SK-N-SH treated with all-trans-retinoic acid at 6 μM for 48 hours (cell line): ENCODE measurements around the gene SHCBP1L.

Source experiments
- ATAC-seq: fragments of 200-7000 bp; cut with Tn5 transposase; 3 replicates; pipeline ENCODE4 v1.9.1; 2020; ENCODE audit warnings: mild to moderate bottlenecking, moderate library complexity
- ARNTL ChIP-seq: fragments of 450-650 bp; formaldehyde crosslinking; IDR thresholded peaks from 2 replicates; pipeline ENCODE4 v1.5.0; 2020; ENCODE audit warnings: low read depth, mild to moderate bottlenecking, moderate library complexity, borderline replicate concordance
- BACH2 ChIP-seq: fragments of 250-450 bp; sonication (Bioruptor Pico); IDR thresholded peaks from 2 replicates; pipeline ENCODE4 v1.9.0; 2021; ENCODE audit warnings: mild to moderate bottlenecking, borderline replicate concordance
- CREB5 ChIP-seq: fragments of 250-450 bp; sonication (Bioruptor Pico); IDR thresholded peaks from 2 replicates; pipeline ENCODE4 v1.5.1; 2020; ENCODE audit warnings: low read depth, mild to moderate bottlenecking, moderate library complexity
- CSDC2 ChIP-seq: fragments of 250-450 bp; sonication (Bioruptor Pico); IDR thresholded peaks from 2 replicates; pipeline ENCODE4 v1.5.0; 2020; ENCODE audit warnings: mild to moderate bottlenecking, moderate library complexity
- CSRNP3 ChIP-seq: fragments of 250-450 bp; sonication (Bioruptor Pico); IDR thresholded peaks from 2 replicates; pipeline ENCODE4 v1.5.1; 2021; ENCODE audit warnings: mild to moderate bottlenecking, moderate library complexity
- ESRRG ChIP-seq: fragments of 250-450 bp; sonication (Bioruptor Pico); IDR thresholded peaks from 2 replicates; pipeline ENCODE4 v1.6.1; 2021; ENCODE audit warnings: mild to moderate bottlenecking
- GLIS3 ChIP-seq: fragments of 250-450 bp; sonication (Bioruptor Pico); IDR thresholded peaks from 2 replicates; pipeline ENCODE4 v1.5.0; 2020; ENCODE audit warnings: mild to moderate bottlenecking, moderate library complexity
- ISL1 ChIP-seq: fragments of 250-450 bp; sonication (Bioruptor Pico); IDR thresholded peaks from 2 replicates; pipeline ENCODE4 v2.1.2; 2022; ENCODE audit warnings: mild to moderate bottlenecking, moderate library complexity
- OSR1 ChIP-seq: fragments of 250-450 bp; sonication (Bioruptor Pico); IDR thresholded peaks from 2 replicates; pipeline ENCODE4 v1.8.0; 2022; ENCODE audit warnings: moderate library complexity, mild to moderate bottlenecking, inconsistent platforms
- PATZ1 ChIP-seq: fragments of 250-450 bp; sonication (Bioruptor Pico); IDR thresholded peaks from 2 replicates; pipeline ENCODE4 v1.8.0; 2020; ENCODE audit warnings: mild to moderate bottlenecking, moderate library complexity, borderline replicate concordance
- POU6F1 ChIP-seq: fragments of 250-450 bp; sonication (Bioruptor Pico); IDR thresholded peaks from 2 replicates; pipeline ENCODE4 v1.8.0; 2021; ENCODE audit warnings: low read depth, mild to moderate bottlenecking, moderate library complexity, borderline replicate concordance
- PPARA ChIP-seq: fragments of 250-450 bp; sonication (Bioruptor Pico); IDR thresholded peaks from 2 replicates; pipeline ENCODE4 v1.5.0; 2020; ENCODE audit warnings: mild to moderate bottlenecking, borderline replicate concordance
- RARB ChIP-seq: fragments of 250-450 bp; sonication (Bioruptor Pico); IDR thresholded peaks from 2 replicates; pipeline ENCODE4 v1.8.0; 2021; ENCODE audit warnings: mild to moderate bottlenecking, moderate library complexity
- SNAI2 ChIP-seq: fragments of 250-450 bp; sonication (Bioruptor Pico); IDR thresholded peaks from 2 replicates; pipeline ENCODE4 v1.5.0; 2020; ENCODE audit warnings: mild to moderate bottlenecking, moderate library complexity
- TCF4 ChIP-seq: fragments of 250-450 bp; sonication (Bioruptor Pico); IDR thresholded peaks from 2 replicates; pipeline ENCODE4 v1.8.0; 2021; ENCODE audit warnings: mild to moderate bottlenecking, moderate library complexity, borderline replicate concordance
- TOX ChIP-seq: fragments of 250-450 bp; sonication (Bioruptor Pico); IDR thresholded peaks from 2 replicates; pipeline ENCODE4 v1.8.0; 2021; ENCODE audit warnings: mild to moderate bottlenecking, moderate library complexity, borderline replicate concordance
- TSHZ2 ChIP-seq: fragments of 250-450 bp; sonication (Bioruptor Pico); IDR thresholded peaks from 2 replicates; pipeline ENCODE4 v1.5.0; 2020; ENCODE audit warnings: mild to moderate bottlenecking, moderate library complexity
- ZC3H10 ChIP-seq: fragments of 250-450 bp; sonication (Bioruptor Pico); IDR thresholded peaks from 2 replicates; pipeline ENCODE4 v1.5.1; 2021; ENCODE audit warnings: mild to moderate bottlenecking, moderate library complexity
- ZFP3 ChIP-seq: fragments of 250-450 bp; sonication (Bioruptor Pico); IDR thresholded peaks from 2 replicates; pipeline ENCODE4 v1.5.0; 2020; ENCODE audit warnings: mild to moderate bottlenecking, moderate library complexity
- ZFP30 ChIP-seq: fragments of 450-650 bp; formaldehyde crosslinking; IDR thresholded peaks from 2 replicates; pipeline ENCODE4 v1.5.0; 2022; ENCODE audit warnings: mild to moderate bottlenecking, moderate library complexity
- ZNF565 ChIP-seq: fragments of 450-650 bp; formaldehyde crosslinking; conservative IDR thresholded peaks from 2 replicates; pipeline ENCODE4 v1.5.0; 2020; ENCODE audit warnings: low read depth, mild to moderate bottlenecking, moderate library complexity
- ZNF70 ChIP-seq: fragments of 450-650 bp; formaldehyde crosslinking; IDR thresholded peaks from 2 replicates; pipeline ENCODE4 v1.5.0; 2020; ENCODE audit warnings: mild to moderate bottlenecking, moderate library complexity
- ZNF8 ChIP-seq: fragments of 450-650 bp; formaldehyde crosslinking; IDR thresholded peaks from 2 replicates; pipeline ENCODE4 v1.5.0; 2020; ENCODE audit warnings: mild to moderate bottlenecking, moderate library complexity

SHCBP1L gene

GRCh38 chr1:182968151-182968741 is 15.3 kb upstream of the SHCBP1L start:
- no peak for ATAC-seq
- TF ChIP-seq RARB (CRISPR knock-in tag) (no peak), ISL1 (CRISPR knock-in tag) (no peak), ARNTL (CRISPR knock-in tag) (no peak), ZNF8 (CRISPR knock-in tag) (no peak), TCF4 (CRISPR knock-in tag) (no peak), TSHZ2 (CRISPR knock-in tag) (no peak), PPARA (CRISPR knock-in tag) (no peak), PATZ1 (CRISPR knock-in tag) (no peak), CSDC2 (no peak), GLIS3 (no peak), POU6F1 (no peak), ZNF70 (CRISPR knock-in tag) (no peak), CREB5 (CRISPR knock-in tag) (no peak), BACH2 (CRISPR knock-in tag) (no peak), OSR1 (CRISPR knock-in tag) (no peak), ZNF565 (no peak), TOX (CRISPR knock-in tag) (no peak)

GRCh38 chr1:182965861-182966260 is 12.9 kb upstream of the SHCBP1L start:
- no peak for TF ChIP-seq ZFP30 (CRISPR knock-in tag)
- no peak for TF ChIP-seq OSR1 (CRISPR knock-in tag)
- TF ChIP-seq ISL1 (CRISPR knock-in tag): no peak
- no peak for TF ChIP-seq TCF4 (CRISPR knock-in tag)
- TF ChIP-seq ZC3H10 (CRISPR knock-in tag): no peak
- no peak for TF ChIP-seq ZNF70 (CRISPR knock-in tag)
- no peak for TF ChIP-seq TOX (CRISPR knock-in tag)
- TF ChIP-seq ZFP3 (CRISPR knock-in tag): no peak
- no peak for TF ChIP-seq BACH2 (CRISPR knock-in tag)
- no peak for TF ChIP-seq ESRRG (CRISPR knock-in tag)
- TF ChIP-seq SNAI2 (CRISPR knock-in tag): no peak
- no peak for TF ChIP-seq TSHZ2 (CRISPR knock-in tag)
- no peak for TF ChIP-seq CSRNP3 (CRISPR knock-in tag)
- no peak for TF ChIP-seq PATZ1 (CRISPR knock-in tag)
- ATAC-seq: no peak
